KMS-11 (cell line): ENCODE measurements around the gene FMNL3.

ENCODE experiments used
- H2AFZ ChIP-seq: fragments of 200-600 bp; sonication (generic); 2 replicates; pipeline ENCODE4 v1.6.1; 2016; ENCODE audit warnings: antibody characterized with exemption, mixed run types, low read depth
- H3K27ac ChIP-seq: fragments of 200-600 bp; sonication (generic); 2 replicates; pipeline ENCODE4 v1.6.1; 2016; ENCODE audit warnings: mild to moderate bottlenecking, mixed run types
- H3K27me3 ChIP-seq: fragments of 200-600 bp; sonication (generic); 2 replicates; pipeline ENCODE4 v1.6.1; 2017; ENCODE audit warnings: mild to moderate bottlenecking, low read depth, mixed run types, moderate library complexity; ENCODE audit not compliant: insufficient read depth
- H3K36me3 ChIP-seq: fragments of 200-600 bp; sonication (generic); 2 replicates; pipeline ENCODE4 v1.6.1; 2017; ENCODE audit warnings: mild to moderate bottlenecking, mixed run types; ENCODE audit not compliant: insufficient read depth
- H3K4me1 ChIP-seq: fragments of 200-600 bp; sonication (generic); 2 replicates; pipeline ENCODE4 v1.6.1; 2016; ENCODE audit warnings: mild to moderate bottlenecking, low read depth, mixed run types; ENCODE audit not compliant: poor library complexity, severe bottlenecking
- H3K4me2 ChIP-seq: fragments of 200-600 bp; sonication (generic); 2 replicates; pipeline ENCODE4 v1.7.0; 2016; ENCODE audit warnings: mild to moderate bottlenecking, mixed run types
- H3K4me3 ChIP-seq: fragments of 200-600 bp; sonication (generic); IDR thresholded peaks from 2 replicates; pipeline ENCODE4 v1.6.1; 2017; ENCODE audit warnings: low read depth, low read length, mixed read lengths; ENCODE audit not compliant: insufficient read depth
- H3K79me2 ChIP-seq: fragments of 200-600 bp; sonication (generic); 2 replicates; pipeline ENCODE4 v1.6.1; 2016; ENCODE audit warnings: low read depth, mixed run types; ENCODE audit not compliant: insufficient read depth
- H3K9ac ChIP-seq: fragments of 200-600 bp; sonication (generic); 2 replicates; pipeline ENCODE4 v1.6.1; 2016; ENCODE audit warnings: mild to moderate bottlenecking, mixed run types
- H4K20me1 ChIP-seq: fragments of 200-600 bp; sonication (generic); 2 replicates; pipeline ENCODE4 v1.6.1; 2016; ENCODE audit warnings: mild to moderate bottlenecking, mixed run types; ENCODE audit not compliant: insufficient read depth
- CTCF ChIP-seq: fragments of 200-600 bp; sonication (generic); conservative IDR thresholded peaks from 2 replicates; pipeline ENCODE4 v1.6.1; 2017; ENCODE audit warnings: low read depth, mild to moderate bottlenecking, antibody characterized with exemption, low read length, moderate library complexity, mixed read lengths

FMNL3 gene

GRCh38 chr12:49748800-49749199 is 41.6 kb upstream of the FMNL3 start:
- H3K79me2 ChIP-seq: peaks cover 100% of the 10 kb centered on the region
- peak overlapping the region; percentile 10; the same call in 1 of the 2 replicates for H3K27ac ChIP-seq
- H3K4me3 ChIP-seq: no peak overlapping the region
- no peaks in the 10 kb centered on the region for H3K27me3 ChIP-seq
- TF ChIP-seq CTCF: no peak
- peaks cover 32% of the 10 kb centered on the region for H4K20me1 ChIP-seq
- peaks cover 95% of the 10 kb centered on the region for H3K4me1 ChIP-seq
- no peak overlapping the region for H2AFZ ChIP-seq
- peak overlapping the region; percentile 15; the same call in 1 of the 2 replicates for H3K4me2 ChIP-seq
- H3K36me3 ChIP-seq: peaks cover 13% of the 10 kb centered on the region; the same call in 1 of the 2 replicates
- no peak overlapping the region for H3K9ac ChIP-seq

DNA sequence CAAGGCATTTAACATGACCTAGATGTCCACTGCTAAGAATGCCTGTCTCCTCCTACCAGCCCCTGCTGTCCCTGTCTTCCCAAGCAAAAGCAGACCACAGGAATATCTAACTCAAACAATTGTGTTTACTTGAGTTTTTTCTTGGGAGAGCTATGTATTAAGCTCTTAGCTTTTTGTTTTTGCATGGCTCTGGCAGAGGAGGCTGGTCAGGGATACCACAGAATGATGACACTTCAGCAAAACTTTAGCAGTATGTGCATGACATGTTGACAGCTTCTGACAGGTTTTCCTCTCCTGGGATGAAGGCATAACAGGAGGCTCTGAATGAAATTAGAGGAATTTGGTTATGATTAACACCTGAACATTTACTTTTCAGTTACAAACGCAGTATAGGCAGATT is 41.1 kb upstream of the FMNL3 start:
- Histone ChIP-seq H4K20me1 (peaks cover 37% of the 10 kb centered on the region), H3K4me3 (no peak overlapping the region), H3K4me2 (peak overlapping the region; percentile 15), H3K36me3 (peaks cover 12% of the 10 kb centered on the region; the same call in 1 of the 2 replicates), H3K27ac (peak overlapping the region; percentile 10; the same call in 1 of the 2 replicates), H3K79me2 (peaks cover 100% of the 10 kb centered on the region), H3K27me3 (no peaks in the 10 kb centered on the region), H3K9ac (no peak overlapping the region), H3K4me1 (peaks cover 95% of the 10 kb centered on the region), H2AFZ (no peak overlapping the region)
- TF ChIP-seq CTCF: no peak

DNA sequence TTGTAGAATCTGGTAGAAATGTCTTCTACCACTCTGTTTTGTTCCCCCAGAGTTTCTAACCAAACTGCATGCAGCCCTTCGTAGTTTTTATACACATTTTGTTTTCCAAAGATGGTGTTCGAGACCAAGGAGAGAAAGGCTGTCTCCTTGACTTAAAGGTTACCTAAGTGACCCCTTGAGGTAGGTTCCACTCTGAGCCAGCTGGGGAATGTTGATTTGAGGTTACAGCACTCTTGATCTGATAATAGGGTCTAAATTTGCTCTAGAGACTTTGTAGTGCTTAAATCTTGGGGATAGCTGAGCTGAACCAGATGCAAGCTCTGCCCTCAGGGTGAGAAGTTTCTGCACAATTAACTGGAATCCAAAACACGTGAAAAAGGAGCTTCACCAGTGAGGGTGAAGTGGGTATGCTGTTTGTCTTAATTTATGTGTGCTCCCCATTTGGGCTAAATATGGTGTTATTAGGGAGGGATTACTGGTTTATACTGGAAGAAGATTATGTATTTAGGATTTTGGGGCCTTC is 37.2 kb upstream of the FMNL3 start:
- Histone ChIP-seq H4K20me1 (peaks cover 46% of the 10 kb centered on the region), H3K9ac (no peak overlapping the region), H3K27ac (no peak overlapping the region), H2AFZ (no peak overlapping the region), H3K4me2 (0 out of 2 replicates have a peak overlapping the region, but pooled peaks have one; percentile 84), H3K4me3 (no peak overlapping the region), H3K79me2 (peaks cover 76% of the 10 kb centered on the region), H3K36me3 (0 out of 2 replicates have a peak, but pooled peaks cover 7% of the 10 kb centered on the region), H3K27me3 (no peaks in the 10 kb centered on the region), H3K4me1 (peaks cover 64% of the 10 kb centered on the region)
- no peak for TF ChIP-seq CTCF

DNA sequence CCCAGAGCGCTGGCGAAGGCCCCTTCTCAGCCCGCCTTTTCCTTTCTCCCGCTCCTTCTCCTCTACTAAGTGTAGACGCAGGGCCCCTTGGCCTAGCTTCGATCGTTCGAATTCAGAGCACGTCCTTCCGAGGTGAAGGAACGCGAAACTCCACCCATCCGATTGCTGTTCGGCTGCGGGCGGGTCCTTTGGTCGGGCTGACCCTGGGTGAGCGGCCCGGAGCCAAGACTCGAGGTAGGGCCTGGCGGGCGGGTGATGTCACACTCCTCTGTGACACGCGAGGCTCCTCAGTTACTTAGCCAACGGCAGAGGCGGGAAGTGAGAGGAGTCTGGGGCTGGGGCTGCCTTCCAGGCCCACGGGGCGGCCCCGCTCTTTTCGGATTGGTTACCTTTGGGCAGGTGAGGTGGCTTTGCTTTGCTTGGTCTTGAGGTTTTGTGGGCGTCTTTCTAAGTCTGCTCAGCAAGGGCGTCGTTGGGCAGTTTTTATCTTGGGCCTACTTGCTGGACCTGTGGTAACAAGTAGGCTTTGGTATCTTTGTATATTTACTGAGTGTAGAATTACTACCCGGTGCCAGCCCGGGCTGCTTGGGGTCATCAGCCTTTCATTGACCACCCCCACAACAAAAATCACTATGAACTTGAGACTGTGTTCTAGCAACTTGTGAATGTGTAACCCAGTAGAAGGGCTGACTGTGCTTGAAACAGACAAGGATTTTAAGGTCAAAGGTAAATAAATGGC is 34.8 kb upstream of the FMNL3 start:
- peak overlapping the region; percentile 88 for H3K9ac ChIP-seq

More for the DNA sequence above, 34.8 kb upstream of the FMNL3 start:
- Histone ChIP-seq H3K4me2 (peak overlapping the region; percentile 84), H3K36me3 (no peaks in the 10 kb centered on the region), H3K27me3 (no peaks in the 10 kb centered on the region), H3K4me3 (peak overlapping the region; percentile 33), H3K79me2 (peaks cover 53% of the 10 kb centered on the region), H3K4me1 (peaks cover 40% of the 10 kb centered on the region), H3K27ac (peak overlapping the region; percentile 91), H2AFZ (peak overlapping the region; percentile 35), H4K20me1 (peaks cover 33% of the 10 kb centered on the region)
- TF ChIP-seq CTCF: no peak
